OCI-LY1 (cell line): ENCODE measurements around the gene NOD2.

Source experiments
- EZH2 ChIP-seq: fragments of 200-600 bp; sonication (generic), shearing (Covaris generic); IDR thresholded peaks from 2 replicates; pipeline ENCODE4 v1.8.0; 2017; ENCODE audit warnings: borderline replicate concordance, mixed run types, mild to moderate bottlenecking, antibody characterized with exemption, low read length, moderate library complexity, mixed read lengths
- TF ChIP-seq, protein P1 (sequence below): fragments of 200-600 bp; sonication (generic), shearing (Covaris generic); IDR thresholded peaks from 2 replicates; pipeline ENCODE4 v1.5.1; 2017; ENCODE audit warnings: mild to moderate bottlenecking, antibody characterized with exemption, low read length, moderate library complexity, mixed read lengths

DNA sequence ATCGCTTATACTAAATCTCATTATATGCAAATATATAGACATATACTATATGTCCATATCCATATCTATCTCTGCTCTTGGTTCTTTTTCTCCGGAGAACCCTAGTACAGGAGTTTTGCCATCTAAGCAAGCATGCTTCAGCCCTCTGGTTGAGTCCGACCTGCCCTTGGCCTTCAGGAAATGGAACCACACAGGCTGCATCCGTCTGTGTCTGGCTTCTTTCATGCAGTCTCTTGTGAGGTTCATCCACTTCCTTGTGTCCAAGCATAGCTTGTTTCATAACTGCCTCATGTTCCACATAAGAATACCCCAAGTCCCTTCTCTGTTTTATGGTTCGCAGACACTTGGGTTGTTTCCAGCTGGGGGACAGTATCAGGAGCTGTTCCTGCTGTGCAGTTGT, 29.1 kb upstream of the NOD2 start:
- TF ChIP-seq, protein P1, sequence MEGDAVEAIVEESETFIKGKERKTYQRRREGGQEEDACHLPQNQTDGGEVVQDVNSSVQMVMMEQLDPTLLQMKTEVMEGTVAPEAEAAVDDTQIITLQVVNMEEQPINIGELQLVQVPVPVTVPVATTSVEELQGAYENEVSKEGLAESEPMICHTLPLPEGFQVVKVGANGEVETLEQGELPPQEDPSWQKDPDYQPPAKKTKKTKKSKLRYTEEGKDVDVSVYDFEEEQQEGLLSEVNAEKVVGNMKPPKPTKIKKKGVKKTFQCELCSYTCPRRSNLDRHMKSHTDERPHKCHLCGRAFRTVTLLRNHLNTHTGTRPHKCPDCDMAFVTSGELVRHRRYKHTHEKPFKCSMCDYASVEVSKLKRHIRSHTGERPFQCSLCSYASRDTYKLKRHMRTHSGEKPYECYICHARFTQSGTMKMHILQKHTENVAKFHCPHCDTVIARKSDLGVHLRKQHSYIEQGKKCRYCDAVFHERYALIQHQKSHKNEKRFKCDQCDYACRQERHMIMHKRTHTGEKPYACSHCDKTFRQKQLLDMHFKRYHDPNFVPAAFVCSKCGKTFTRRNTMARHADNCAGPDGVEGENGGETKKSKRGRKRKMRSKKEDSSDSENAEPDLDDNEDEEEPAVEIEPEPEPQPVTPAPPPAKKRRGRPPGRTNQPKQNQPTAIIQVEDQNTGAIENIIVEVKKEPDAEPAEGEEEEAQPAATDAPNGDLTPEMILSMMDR: no peak
- no peak for TF ChIP-seq EZH2
